Measurements from ENCODE around the gene CES5A.
"Not testable (repeated sequence)": the region's sequence is repeated elsewhere in the genome, so short reads cannot be mapped to it uniquely, and the experiment has no call there.

Gene CES5A

DNA sequence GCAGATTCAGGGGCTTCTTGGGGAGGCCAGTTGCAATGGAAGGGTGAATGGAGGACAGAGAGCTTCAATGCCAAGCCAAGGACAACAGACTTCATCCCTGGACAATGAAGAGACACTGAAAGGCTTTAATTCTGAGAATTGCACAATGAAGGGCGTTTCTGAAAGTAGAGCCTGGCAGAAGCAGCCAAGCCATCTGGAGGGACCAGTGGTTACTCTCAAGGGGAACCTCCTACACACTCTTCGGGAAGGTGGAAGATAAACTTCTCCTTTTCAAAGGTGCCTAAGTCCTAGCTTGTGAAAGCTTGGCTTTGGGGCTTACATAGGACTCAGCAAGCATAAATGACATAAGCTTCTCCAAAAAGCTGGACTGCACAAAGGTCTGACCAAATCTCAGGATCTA lies 36.1 kb downstream of the CES5A start:
- TF ChIP-seq, protein P1, sequence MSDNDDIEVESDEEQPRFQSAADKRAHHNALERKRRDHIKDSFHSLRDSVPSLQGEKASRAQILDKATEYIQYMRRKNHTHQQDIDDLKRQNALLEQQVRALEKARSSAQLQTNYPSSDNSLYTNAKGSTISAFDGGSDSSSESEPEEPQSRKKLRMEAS (IDR thresholded peaks at IDR 0.05; ENCODE audit: low read depth, low read length): no peak
- TF ChIP-seq, protein P2, sequence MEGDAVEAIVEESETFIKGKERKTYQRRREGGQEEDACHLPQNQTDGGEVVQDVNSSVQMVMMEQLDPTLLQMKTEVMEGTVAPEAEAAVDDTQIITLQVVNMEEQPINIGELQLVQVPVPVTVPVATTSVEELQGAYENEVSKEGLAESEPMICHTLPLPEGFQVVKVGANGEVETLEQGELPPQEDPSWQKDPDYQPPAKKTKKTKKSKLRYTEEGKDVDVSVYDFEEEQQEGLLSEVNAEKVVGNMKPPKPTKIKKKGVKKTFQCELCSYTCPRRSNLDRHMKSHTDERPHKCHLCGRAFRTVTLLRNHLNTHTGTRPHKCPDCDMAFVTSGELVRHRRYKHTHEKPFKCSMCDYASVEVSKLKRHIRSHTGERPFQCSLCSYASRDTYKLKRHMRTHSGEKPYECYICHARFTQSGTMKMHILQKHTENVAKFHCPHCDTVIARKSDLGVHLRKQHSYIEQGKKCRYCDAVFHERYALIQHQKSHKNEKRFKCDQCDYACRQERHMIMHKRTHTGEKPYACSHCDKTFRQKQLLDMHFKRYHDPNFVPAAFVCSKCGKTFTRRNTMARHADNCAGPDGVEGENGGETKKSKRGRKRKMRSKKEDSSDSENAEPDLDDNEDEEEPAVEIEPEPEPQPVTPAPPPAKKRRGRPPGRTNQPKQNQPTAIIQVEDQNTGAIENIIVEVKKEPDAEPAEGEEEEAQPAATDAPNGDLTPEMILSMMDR (IDR thresholded peaks at IDR 0.05; ENCODE audit: low read depth, low read length): no peak
- no peak for TF ChIP-seq POLR2A (IDR thresholded peaks at IDR 0.05; ENCODE audit: extremely low read depth, insufficient read length)
- no peak for TF ChIP-seq MYC (IDR thresholded peaks at IDR 0.05; ENCODE audit: low read depth, low read length)
- H3K4me3 ChIP-seq (ENCODE audit: low read depth, low read length): no peak overlapping the region
- peak; percentile 94 for DNase-seq (ENCODE audit: low read depth)

DNA sequence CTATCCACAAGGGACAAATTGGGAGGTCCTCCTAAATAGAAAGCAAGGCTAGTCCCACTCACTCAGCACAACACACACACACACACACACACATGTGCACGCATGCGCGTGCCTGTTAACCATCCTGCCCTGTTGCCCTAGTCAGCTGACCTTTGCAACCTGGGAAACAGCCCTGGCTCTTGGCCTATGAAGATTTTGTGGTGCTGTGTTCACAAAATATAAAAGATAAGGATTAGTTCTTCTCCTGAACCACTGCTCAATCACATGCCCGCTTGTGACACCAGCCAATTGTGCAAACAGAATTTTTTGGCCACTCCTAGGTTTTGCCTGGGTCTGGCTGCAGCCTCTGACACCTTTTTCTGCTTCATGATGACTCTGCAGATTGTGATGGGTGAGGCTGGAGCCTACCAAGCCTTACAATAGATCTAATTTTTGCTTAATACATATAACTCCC lies 39.0 kb downstream of the CES5A start:
- TF ChIP-seq, protein P2 (IDR thresholded peaks at IDR 0.05; ENCODE audit: low read depth, low read length): no peak
- TF ChIP-seq, protein P1 (IDR thresholded peaks at IDR 0.05; ENCODE audit: low read depth, low read length): no peak
- TF ChIP-seq POLR2A (IDR thresholded peaks at IDR 0.05; ENCODE audit: extremely low read depth, insufficient read length) (no peak), MYC (IDR thresholded peaks at IDR 0.05; ENCODE audit: low read depth, low read length) (no peak)
- peak; percentile 62 for DNase-seq (ENCODE audit: low read depth)
- H3K4me3 ChIP-seq (ENCODE audit: low read depth, low read length): no peak overlapping the region

DNA sequence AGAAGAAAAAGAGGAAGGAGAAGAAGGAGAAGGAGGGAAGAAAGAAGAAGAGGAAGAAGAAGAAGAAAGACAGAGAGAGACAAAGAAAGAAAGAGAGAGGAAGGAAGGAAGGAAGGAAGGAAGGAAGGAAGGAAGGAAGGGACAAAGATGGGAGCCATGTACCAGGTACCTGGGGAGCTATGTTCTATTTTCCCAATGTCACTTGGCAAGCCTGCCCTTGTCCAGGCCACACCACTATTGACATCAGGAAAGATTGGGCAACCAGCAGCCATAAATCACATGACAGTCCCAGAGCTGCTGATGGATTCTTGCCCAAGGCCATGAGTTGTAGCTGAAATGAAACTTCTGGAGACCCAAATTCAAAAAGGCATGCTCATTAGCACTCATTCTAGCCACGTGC lies 39.6 kb downstream of the CES5A start:
- DNase-seq (ENCODE audit: low read depth): peak; percentile 72
- no peak overlapping the region for H3K4me3 ChIP-seq (ENCODE audit: low read depth, low read length)
- TF ChIP-seq, protein P1 (IDR thresholded peaks at IDR 0.05; ENCODE audit: low read depth, low read length): peak; percentile 14; the same call in 1 of the 2 replicates
- TF ChIP-seq, protein P2 (IDR thresholded peaks at IDR 0.05; ENCODE audit: low read depth, low read length): no peak

DNA sequence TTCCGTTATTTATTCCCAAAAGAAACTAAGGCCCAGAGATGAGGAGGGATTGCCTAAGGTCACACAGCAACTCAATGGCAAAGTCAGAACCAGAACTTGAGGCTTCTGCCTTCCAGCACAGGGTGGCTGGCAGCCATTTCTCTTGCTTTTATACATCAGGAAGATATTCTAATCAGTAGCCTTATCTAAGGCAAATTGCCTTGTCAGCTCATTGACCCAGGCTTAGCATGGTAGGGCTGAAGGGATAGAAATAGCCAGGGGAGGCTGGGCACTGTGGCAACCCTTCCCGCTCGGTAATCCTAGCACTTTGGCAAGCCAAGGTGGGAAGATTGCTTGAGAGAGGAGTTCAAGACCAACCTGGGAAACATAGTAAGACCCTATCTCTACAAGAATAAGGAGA lies 40.0 kb downstream of the CES5A start:
- not testable (repeated sequence) for DNase-seq (ENCODE audit: low read depth); H3K4me3 ChIP-seq (ENCODE audit: low read depth, low read length)

DNA sequence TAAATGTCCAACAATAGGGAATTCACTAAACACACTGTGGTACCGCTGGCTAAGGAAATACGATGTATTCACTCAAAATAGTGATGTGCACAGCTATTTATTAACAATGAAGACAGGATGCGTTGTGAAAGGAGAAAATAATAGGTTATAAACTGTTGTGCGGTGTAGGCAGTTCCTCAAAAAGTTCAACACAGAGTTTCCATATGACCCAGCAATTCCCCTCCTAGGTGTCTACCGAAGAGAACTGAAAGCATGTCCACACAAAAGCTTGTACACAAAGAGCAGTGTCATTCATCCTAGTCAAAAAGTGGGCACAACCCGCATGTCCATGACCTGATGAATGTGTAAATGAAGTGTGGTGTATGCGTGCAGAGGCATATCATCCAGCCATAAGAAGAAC lies 41.1 kb downstream of the CES5A start:
- TF ChIP-seq, protein P2 (IDR thresholded peaks at IDR 0.05; ENCODE audit: low read depth, low read length): no peak
- TF ChIP-seq MYC (IDR thresholded peaks at IDR 0.05; ENCODE audit: low read depth, low read length) (no peak), POLR2A (IDR thresholded peaks at IDR 0.05; ENCODE audit: extremely low read depth, insufficient read length) (no peak)
- TF ChIP-seq, protein P1 (IDR thresholded peaks at IDR 0.05; ENCODE audit: low read depth, low read length): no peak
- peak; percentile 67 for DNase-seq (ENCODE audit: low read depth)
- H3K4me3 ChIP-seq (ENCODE audit: low read depth, low read length): no peak overlapping the region

DNA sequence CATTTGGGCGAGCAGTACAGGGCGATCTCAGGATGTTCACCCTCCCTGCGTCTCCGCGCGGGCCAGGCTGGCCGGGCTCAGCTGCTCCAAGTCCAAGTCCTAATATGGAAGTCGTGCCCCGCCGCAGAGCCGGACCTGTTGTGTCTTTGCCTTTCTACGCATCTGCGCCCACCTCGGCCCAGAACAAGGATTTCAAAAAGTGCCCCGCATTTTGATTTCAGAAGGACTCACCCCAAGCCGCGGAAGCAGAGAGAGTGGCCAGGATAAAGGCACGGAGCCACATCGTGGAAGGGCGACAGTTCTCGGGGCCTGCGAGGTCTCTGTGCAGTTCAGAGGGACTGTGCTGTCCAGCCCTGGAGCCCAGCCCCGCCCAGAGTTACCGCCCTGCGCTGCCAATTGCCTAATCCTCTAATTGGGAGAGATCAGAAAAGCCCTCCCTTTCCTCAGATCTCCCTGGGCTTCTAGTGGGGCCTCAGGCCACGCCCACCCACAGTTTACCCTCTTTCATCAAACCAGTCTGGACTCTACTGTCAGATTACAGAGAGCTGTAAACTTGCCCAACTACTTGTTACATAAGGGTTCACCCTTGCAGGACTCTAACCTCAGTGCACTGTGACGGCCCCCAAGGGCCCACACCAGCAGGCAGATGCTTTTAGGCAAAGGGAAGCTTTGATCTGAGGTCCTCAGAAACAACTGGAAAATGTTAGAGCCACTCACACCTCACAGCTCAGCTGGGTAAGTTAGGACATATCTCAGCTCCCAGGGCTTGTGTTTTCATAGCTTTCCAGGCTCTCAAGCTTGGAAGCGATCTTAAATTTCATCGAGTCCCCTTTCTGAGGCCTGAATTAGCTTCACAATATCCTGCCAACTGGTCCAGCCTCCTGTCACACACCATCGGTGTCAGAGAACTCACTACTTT lies 42.1 kb downstream of the CES5A start, which contains the start of gene CES1:
TSS of gene CES1 (minus strand) at position 324 of the 919 bp plus-strand sequence. CDS start at position 283, 41 bp downstream.
- no peak for TF ChIP-seq POLR2A (IDR thresholded peaks at IDR 0.05; ENCODE audit: extremely low read depth, insufficient read length)
- no peak for TF ChIP-seq MYC (IDR thresholded peaks at IDR 0.05; ENCODE audit: low read depth, low read length)
- peak; percentile 95 for DNase-seq (ENCODE audit: low read depth)
- H3K4me3 ChIP-seq (ENCODE audit: low read depth, low read length): peak within 1 kb of the TSS; percentile 51
